WTC11 (cell line): ENCODE data around the gene GOLT1A. TPM values are rescaled to one million over a fixed set of nuclear protein-coding genes. Genes with fewer than 3 reads are reported as not detected.

ENCODE experiments used
- ATAC-seq: fragments of 200-7000 bp; cut with Tn5 transposase; 2 replicates; pipeline ENCODE4 v1.10.0; 2021; ENCODE audit warnings: mild to moderate bottlenecking, moderate library complexity
- CTCF ChIA-PET: fragments of 300-600 bp; sonication (Branson Sonifier 250); formaldehyde crosslinking; loops from one replicate; lab custom pipeline; 2021; ENCODE audit warnings: antibody characterized with exemption; lab: Charles Lee
- POLR2A ChIA-PET: fragments of 350-600 bp; sonication (Branson Sonifier 250); formaldehyde crosslinking; loops from one replicate; lab custom pipeline; 2021; ENCODE audit warnings: antibody characterized with exemption; lab: Charles Lee
- DNase-seq: peaks from one replicate; pipeline ENCODE4 v3.0.0; 2021; ENCODE audit warnings: low spot score
- H3K27ac Mint-ChIP-seq: 2 replicates; pipeline ENCODE4 v1.8.0; 2021; ENCODE audit warnings: mixed read lengths
- H3K27me3 Mint-ChIP-seq: 2 replicates; pipeline ENCODE4 v1.8.0; 2021; ENCODE audit warnings: low read depth, mild to moderate bottlenecking, moderate library complexity, mixed read lengths
- H3K36me3 Mint-ChIP-seq: 2 replicates; pipeline ENCODE4 v1.8.0; 2021; ENCODE audit warnings: mixed read lengths
- H3K4me1 Mint-ChIP-seq: 2 replicates; pipeline ENCODE4 v1.8.0; 2022; ENCODE audit warnings: mixed read lengths
- H3K4me3 Mint-ChIP-seq: 2 replicates; pipeline ENCODE4 v1.8.0; 2021; ENCODE audit warnings: mild to moderate bottlenecking, moderate library complexity, mixed read lengths
- H3K9me3 Mint-ChIP-seq: 2 replicates; pipeline ENCODE4 v1.8.0; 2021; ENCODE audit warnings: mixed read lengths
- ATF2 ChIP-seq: sonication (generic); formaldehyde crosslinking; IDR thresholded peaks from 2 replicates; pipeline ENCODE4 v1.8.1; 2022; ENCODE audit warnings: low read depth, missing genetic modification reagents, borderline replicate concordance
- E2F1 ChIP-seq: sonication (generic); formaldehyde crosslinking; IDR thresholded peaks from 2 replicates; pipeline ENCODE4 v1.8.0; 2022; ENCODE audit warnings: mild to moderate bottlenecking, missing genetic modification reagents
- E2F5 ChIP-seq: sonication (generic); formaldehyde crosslinking; IDR thresholded peaks from 2 replicates; pipeline ENCODE4 v1.8.1; 2022; ENCODE audit warnings: mild to moderate bottlenecking, moderate library complexity, missing genetic modification reagents
- ERG ChIP-seq: fragments of 250-450 bp; sonication (Bioruptor Pico); IDR thresholded peaks from 2 replicates; pipeline ENCODE4 v1.8.0; 2021; ENCODE audit warnings: mild to moderate bottlenecking
- GRHL2 ChIP-seq: fragments of 250-450 bp; sonication (Bioruptor Pico); IDR thresholded peaks from 2 replicates; pipeline ENCODE4 v1.8.0; 2022; ENCODE audit warnings: mild to moderate bottlenecking, moderate library complexity; ENCODE audit not compliant: insufficient replicate concordance, severe bottlenecking
- JUN ChIP-seq: sonication (generic); formaldehyde crosslinking; IDR thresholded peaks from 2 replicates; pipeline ENCODE4 v1.8.0; 2023; ENCODE audit warnings: mild to moderate bottlenecking, missing genetic modification reagents
- NFYB ChIP-seq: sonication (generic); formaldehyde crosslinking; conservative IDR thresholded peaks from 2 replicates; pipeline ENCODE4 v1.8.0; 2022; ENCODE audit warnings: low read depth, missing genetic modification reagents
- PRRX2 ChIP-seq: fragments of 250-450 bp; sonication (Bioruptor Pico); IDR thresholded peaks from 2 replicates; pipeline ENCODE4 v1.8.0; 2021; ENCODE audit warnings: mild to moderate bottlenecking
- TCF7 ChIP-seq: sonication (generic); formaldehyde crosslinking; IDR thresholded peaks from 2 replicates; pipeline ENCODE4 v1.8.0; 2022; ENCODE audit warnings: mild to moderate bottlenecking, low read depth, missing genetic modification reagents, moderate library complexity
- TEAD4 ChIP-seq: sonication (generic); formaldehyde crosslinking; IDR thresholded peaks from 2 replicates; pipeline ENCODE4 v1.8.0; 2022; ENCODE audit warnings: mild to moderate bottlenecking, missing genetic modification reagents
- ZBTB43 ChIP-seq: sonication (generic); formaldehyde crosslinking; IDR thresholded peaks from 2 replicates; pipeline ENCODE4 v1.8.1; 2023; ENCODE audit warnings: mild to moderate bottlenecking, missing genetic modification reagents
- ZNF317 ChIP-seq: sonication (generic); formaldehyde crosslinking; IDR thresholded peaks from 2 replicates; pipeline ENCODE4 v1.8.1; 2023; ENCODE audit warnings: low read depth, mild to moderate bottlenecking, moderate library complexity, missing genetic modification reagents, borderline replicate concordance
- ZNF416 ChIP-seq: fragments of 250-450 bp; sonication (Bioruptor Pico); IDR thresholded peaks from 2 replicates; pipeline ENCODE4 v1.9.0; 2021; ENCODE audit warnings: mild to moderate bottlenecking, inconsistent platforms
- ZNF512 ChIP-seq: sonication (generic); formaldehyde crosslinking; IDR thresholded peaks from 2 replicates; pipeline ENCODE4 v1.8.1; 2022; ENCODE audit warnings: missing genetic modification reagents, borderline replicate concordance
- total RNA-seq: library from RNA; stranded (reverse); gene quantifications from 3 replicates; pipeline ENCODE4 v1.2.3, GENCODE V29; 2021

The GOLT1A gene
- total RNA-seq, 1 experiment from 2014 or later: 6.5 TPM

GRCh38 chr1:204225841-204226735, 12.3 kb upstream of the GOLT1A start:
- peak; percentile 57 for ATAC-seq
- Mint-ChIP-seq H3K9me3 (no peaks in the 10 kb centered on the region), H3K4me3 (no peak overlapping the region), H3K36me3 (no peaks in the 10 kb centered on the region), H3K27me3 (no peaks in the 10 kb centered on the region), H3K27ac (peak overlapping the region; percentile 24; the same call in 1 of the 2 replicates), H3K4me1 (peaks cover 7% of the 10 kb centered on the region)
- TF ChIP-seq ZNF416 (CRISPR knock-in tag) (no peak), E2F1 (CRISPR knock-in tag) (no peak), ZBTB43 (no peak), TCF7 (no peak), E2F5 (CRISPR knock-in tag) (no peak), ATF2 (CRISPR knock-in tag) (no peak), PRRX2 (CRISPR knock-in tag) (no peak), ZNF317 (CRISPR knock-in tag) (no peak), TEAD4 (CRISPR knock-in tag) (no peak), ERG (CRISPR knock-in tag) (no peak)
- ChIA-PET POLR2A (no interaction called here), CTCF (interaction anchor here (3.1 kb wide), 1 partner anchor 12 kb away, joined by 10 read pairs; the partner anchor contains the start of gene GOLT1A)
- no peak for DNase-seq

GRCh38 chr1:204224655-204225054, 10.9 kb upstream of the GOLT1A start:
- CTCF ChIA-PET: interaction anchor here (0.9 kb wide), 1 partner anchor 10 kb away, joined by 3 read pairs; the partner anchor contains the start of gene GOLT1A
- Mint-ChIP-seq H3K27me3 (no peaks in the 10 kb centered on the region), H3K4me3 (no peak overlapping the region), H3K4me1 (peaks cover 12% of the 10 kb centered on the region), H3K36me3 (no peaks in the 10 kb centered on the region), H3K9me3 (no peaks in the 10 kb centered on the region), H3K27ac (no peak overlapping the region)
- POLR2A ChIA-PET: no interaction called here
- TF ChIP-seq JUN (CRISPR knock-in tag): no peak
- TF ChIP-seq ZNF512 (CRISPR knock-in tag): no peak
- no peak for TF ChIP-seq NFYB (CRISPR knock-in tag)
- no peak for TF ChIP-seq GRHL2 (CRISPR knock-in tag)
- DNase-seq (no peak), ATAC-seq (no peak)
